HG03439 (cell line): Measurements from ENCODE around the gene DAPK2.
A peak's percentile ranks its signal among the peaks of the same experiment; 100 is the strongest.

ENCODE experiments used
- ATAC-seq: cut with Tn5 transposase; IDR thresholded peaks from one replicate; pipeline ENCODE4 v1.9.1; 2021; ENCODE audit warnings: mild to moderate bottlenecking, moderate library complexity; ENCODE audit not compliant: unreplicated experiment

DAPK2 gene

DNA sequence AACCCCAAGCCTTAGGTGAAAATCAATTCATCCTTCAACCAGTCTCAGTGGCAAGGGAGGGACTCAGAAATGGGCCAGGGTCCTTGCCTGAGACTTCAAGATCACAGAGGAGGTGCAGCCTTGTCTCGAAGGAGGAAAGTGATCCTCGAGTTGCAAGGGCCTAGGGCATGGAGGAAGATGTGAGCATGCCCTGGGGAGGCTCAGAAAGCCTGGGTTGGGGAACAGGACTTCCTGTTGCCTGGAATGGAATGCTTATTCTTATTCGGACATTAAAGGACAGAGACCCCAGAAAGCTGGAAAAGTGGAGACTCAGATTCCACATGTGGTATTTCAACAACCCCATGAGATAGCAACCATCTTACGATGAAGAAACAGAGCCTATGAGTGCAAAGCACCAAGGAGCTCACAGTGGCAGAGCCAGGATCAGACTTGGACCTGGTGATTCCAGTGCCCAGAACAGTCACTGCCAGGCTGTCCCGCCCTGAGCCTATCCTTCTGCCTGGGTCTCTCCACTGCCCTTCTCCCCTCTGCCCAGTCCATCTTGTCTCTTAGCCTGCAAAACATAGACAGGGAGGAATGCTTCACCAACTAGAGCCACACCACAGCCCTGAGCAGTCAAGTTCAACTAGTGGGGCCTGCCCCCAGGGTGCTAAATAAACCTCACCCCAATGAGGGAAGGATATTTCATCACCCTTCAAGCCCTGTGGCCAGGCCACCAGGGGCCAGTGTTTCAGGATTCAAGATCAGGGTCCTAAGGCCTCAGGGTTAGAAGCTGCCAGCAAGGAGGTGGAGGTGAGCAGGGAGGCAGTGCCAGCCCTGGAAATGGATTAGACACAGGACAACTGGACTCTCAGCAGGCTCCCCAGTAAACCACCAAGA lies 21.9 kb downstream of the DAPK2 start:
- no peak for ATAC-seq

DNA sequence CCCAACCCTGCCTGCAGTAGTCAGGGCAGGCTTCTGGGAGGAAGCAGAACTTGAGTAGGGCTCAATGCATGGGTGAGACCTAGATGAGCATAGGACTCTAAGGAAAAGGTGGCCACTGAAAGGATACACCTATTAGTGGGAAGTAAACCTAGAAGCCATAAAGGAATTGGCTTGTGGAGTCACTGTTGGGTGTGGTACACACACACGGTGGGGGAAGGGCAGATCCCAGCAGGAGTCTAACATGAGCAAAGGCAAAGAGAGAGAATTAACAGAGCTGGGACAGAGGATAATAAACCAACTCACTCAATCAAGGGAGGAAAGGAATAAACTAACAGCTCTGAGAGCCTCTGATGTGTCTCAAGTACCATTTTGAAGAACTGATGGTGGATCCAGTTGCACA lies 23.1 kb downstream of the DAPK2 start:
- ATAC-seq, result no peak

DNA sequence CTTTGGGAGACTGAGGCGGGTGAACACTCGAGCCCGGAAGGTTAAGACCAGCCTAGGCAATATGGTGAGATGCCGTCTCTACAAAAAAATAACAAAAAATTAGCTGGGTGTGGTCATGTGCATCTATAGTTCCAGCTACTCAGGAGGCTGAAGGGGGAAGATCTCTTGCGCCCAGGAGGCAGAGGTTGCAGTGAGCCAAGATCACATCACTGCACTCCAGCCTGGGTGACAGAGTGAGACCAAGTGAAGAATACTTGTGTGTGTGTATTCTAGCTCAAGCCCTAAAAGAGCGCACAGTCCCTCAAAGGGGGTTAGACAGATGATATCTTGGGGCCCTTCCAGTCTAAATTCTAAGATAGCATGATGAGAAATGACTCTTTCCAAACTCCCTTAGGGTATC lies 23.7 kb downstream of the DAPK2 start:
- no peak for ATAC-seq

DNA sequence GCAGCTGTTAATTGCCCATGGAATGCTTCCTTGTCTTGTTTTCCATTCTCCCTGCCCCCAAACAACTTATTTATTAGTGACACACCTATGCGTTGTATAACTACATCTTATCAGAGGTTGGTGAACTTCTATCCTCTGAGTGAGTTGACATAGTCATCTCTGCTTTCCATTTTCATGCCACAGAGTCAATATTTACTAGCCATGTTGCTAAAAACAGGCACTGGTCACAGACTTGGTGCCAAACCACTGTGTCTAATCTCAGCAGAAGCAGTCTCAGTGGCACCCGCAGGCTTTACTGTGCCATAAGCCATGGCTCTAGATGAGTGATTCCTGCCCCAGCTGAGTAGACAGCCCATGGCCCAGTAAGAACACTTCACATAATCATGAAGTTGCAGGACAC lies 26.5 kb downstream of the DAPK2 start:
- peak; percentile 47 for ATAC-seq

DNA sequence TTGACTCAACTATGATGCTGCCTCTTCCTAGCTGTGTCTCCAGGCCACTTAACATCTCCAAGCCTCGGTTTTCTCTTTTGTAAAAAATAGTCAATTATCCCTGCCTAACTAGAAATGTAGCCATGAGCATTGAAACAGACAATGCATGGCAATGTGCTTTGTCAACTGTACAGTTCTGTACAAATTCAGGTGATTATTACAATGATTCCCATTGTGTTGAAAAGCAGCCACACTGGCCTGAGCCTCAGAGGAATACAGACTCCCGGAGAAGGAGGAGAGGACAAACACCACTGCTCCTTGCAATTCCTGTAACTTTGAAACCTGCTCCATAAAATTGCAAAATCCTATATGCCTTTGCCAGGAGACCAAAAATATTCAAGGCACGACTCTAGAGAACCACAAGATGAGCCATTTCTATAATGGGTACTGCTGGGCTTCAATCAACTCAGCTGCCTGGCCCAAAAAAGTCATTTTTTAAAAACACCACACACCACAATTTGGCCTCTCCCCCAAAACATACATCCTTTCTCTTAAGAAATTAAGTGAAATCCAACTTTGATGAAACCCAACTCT lies 28.6 kb downstream of the DAPK2 start:
- no peak for ATAC-seq

DNA sequence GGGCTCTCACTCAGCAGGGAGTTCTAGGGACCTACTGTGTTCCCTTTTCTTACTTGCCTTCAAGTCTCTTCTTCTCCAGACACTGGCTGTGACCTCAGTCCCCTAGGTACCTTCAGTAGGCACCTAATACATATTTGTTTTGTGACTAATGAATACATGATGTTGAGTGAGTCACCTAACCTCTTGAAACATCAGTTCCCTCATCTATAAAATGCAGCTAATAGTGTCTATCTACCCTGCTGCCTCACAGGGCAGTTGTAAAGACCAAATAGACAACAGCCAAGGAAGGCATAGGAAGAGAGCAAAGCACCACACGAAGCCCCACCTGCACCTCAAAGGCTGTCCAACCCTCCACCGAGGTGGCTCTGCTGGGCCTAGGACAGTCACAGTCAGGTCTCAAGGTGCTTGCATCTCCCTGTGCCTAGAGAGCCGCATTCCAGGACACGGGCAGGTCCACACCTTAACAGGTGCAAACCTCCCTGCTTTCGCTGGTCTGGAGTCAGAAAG lies 29.1 kb downstream of the DAPK2 start:
- no peak for ATAC-seq

DNA sequence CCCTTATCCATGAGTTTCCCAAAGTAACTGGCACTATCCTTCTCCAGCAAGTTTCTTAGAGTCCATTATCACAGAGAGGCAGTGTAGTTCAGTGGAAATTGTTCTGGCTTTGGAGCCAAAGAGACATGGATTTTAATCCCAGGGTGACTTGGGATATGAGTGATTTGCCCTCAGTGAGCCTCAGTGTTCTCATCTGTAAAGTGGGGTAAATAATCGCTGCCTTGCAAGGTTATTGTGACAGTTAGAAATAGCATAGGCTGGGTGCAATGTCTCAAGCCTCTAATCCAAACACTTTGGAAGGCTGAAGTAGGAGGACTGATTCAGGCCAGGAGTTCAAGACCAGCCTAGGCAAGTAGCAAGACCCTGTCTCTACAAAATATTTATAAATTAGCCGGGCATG lies 30.0 kb downstream of the DAPK2 start:
- no peak for ATAC-seq

DNA sequence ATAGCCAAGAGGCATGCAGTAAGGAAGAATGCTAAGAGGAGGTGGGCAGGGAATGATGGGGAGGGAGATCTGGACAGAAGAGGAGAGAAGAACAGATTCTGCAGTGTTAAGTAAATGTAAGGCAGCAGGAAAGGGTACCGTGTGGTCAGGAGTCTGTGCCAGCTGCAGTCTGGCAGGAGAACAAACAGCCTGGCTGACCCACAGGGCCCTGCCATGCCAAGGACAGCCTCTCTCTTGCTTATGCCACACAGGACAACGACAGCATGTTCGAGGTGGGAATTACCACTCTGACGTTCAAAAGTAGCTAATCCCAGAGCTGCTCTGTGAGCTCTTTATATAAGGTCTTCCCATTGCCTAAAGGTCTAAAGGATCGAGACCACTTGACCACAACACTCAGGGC lies 31.3 kb downstream of the DAPK2 start:
- no peak for ATAC-seq

DNA sequence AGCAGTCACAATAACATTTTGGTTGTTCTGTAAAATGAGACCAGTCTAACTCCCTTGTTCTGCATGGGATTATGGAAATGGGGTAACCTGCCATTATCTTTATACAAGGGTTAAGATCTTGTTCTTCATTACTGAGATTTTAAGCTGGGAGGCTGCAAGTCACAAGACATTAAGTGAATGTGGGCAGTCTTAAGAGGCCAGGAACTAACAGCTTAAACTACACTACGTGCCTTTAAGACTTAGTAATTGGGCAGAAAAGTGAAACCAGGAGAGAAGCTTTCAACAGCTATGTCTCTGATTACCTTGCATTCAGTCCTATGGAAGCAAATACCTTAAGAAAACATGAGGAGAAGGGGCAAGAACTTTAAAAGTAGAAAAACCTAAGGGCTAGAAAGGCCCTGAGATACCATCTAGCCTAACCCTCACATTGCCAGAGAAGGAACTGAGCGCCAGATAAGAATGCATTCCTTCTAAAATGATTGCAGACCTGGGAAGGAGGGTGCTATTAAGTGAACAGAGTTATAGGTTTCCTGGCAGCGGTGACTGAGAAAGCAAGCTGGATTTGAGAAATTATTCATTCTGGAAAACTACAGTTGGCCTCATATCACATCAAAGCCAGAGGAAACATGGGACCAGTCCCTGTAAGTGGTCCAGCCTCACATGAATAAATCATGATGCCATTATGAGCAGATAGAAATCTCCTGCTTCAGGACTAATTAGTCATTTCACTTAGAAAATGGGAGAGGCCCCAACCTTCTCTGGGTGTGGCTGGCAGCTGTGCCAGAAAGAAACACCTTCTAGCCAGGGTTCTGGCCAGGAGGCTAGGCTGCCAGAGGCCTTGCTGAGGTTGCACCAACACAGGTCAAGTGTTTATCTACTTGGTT lies 32.9 kb downstream of the DAPK2 start:
- no peak for ATAC-seq

DNA sequence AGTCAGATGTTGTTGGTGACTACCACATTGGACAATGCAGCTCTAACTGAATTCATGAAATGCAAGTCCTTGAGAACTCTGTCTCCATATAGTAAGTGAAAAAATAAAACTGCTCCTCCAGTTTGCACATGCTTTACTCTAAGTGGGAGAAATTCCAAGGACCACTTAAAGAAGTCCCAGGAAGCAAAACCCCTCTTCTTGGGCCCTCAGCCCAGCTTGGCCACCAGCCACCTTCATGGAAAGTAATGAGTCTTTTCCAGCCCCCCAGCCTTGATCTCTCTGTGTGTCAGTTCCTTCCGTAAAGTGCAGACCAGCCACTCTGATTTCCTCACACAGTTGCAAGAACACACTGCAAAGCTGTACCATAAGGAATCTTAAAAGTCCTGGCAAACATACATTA lies 34.5 kb downstream of the DAPK2 start:
- no peak for ATAC-seq

DNA sequence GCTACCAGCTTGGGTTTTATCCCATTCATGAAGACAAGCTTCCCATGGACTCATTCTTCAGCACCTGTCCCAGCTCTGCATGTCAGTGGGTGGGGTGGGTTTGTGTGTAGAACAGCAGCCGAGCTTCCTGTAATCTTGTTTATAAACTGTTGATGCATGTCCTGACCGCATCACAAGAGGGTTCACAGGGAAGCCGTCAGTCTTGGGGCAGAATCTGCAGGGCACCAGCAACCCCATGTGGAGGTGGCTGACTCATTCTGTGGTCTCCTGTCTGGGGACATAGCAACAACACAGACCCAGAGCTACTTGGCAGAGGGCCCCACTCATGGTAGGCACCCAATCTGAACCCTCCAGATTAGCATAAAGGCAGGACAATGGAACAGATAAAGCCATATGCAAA lies 35.6 kb downstream of the DAPK2 start:
- peak; percentile 79 for ATAC-seq

DNA sequence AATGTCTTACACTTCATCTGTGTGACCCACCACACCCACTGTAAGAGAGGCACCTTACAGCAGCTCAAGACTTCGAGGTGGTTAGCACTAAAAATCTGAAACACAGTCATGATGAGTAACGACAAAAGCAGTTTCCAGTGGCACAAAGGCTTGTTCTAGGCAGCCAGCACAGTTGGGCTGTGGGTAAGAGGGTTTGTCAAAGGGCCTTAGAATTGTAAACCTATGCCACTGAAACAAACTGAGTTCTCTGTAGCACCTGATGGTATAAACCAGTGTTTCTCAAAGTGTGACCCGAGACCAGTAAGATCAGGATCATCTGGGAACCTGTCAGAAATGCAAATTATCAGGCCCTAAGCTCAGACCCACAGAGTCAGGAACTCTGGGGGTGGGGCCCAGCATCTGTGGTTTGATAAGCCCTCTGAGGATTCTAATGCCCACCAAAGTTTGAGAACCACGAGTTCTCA lies 36.5 kb downstream of the DAPK2 start:
- ATAC-seq, result no peak

DNA sequence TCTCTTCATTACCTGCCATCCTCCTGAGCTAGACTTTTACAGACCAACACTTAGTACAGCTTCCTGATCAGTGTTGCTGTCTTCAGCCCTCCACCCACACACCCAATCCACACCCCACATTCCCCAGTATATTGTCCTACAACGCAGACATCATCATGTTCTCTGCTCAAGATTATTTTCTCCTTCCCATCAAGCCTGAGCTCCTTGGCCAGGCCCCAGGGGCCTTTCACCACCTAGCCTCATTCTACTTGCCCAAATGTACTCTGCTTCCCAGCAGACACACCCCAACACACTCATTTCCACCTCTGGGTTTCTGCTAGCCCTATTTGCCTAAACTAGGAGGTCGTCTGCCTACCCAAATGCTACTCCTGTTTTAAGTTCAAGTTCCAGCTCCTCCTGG lies 37.0 kb downstream of the DAPK2 start:
- no peak for ATAC-seq

DNA sequence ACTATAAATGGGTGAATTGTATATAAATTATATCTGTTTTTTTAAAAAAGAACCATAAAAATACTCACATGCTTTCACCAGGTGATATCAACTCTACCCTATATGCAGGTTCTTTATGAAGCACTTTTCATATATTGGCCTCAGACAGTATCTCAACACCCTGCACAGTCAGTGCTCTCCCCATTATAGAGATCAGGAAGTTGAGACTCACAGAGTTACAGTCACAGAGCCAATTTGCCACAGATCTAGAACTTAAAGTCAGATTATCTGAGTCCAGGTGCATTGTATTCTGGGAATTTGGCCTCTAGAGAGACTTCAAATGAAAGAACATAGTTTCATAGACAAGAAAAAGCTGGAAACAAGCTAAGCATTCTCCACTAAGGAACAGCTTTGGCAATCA lies 38.1 kb downstream of the DAPK2 start:
- no peak for ATAC-seq

DNA sequence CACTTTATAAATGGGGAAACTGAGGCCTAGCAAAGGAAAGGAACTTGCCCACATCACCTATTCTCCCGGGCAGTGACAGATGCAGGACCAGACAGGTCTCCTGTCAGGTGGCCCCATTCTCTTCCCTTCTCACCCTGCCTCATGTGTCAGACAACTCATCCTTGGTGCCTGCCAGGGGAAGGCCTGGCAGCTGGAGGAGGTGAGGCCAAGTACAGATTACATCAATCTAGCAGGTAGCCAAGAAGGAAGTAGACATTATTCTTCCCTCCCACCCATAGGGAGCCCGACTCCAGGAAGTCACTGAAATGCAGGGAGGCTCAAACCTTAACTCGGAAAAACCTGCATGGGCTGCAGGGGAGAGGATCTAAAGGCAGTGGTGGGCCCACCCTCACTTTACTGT lies 39.6 kb downstream of the DAPK2 start:
- ATAC-seq, result no peak

DNA sequence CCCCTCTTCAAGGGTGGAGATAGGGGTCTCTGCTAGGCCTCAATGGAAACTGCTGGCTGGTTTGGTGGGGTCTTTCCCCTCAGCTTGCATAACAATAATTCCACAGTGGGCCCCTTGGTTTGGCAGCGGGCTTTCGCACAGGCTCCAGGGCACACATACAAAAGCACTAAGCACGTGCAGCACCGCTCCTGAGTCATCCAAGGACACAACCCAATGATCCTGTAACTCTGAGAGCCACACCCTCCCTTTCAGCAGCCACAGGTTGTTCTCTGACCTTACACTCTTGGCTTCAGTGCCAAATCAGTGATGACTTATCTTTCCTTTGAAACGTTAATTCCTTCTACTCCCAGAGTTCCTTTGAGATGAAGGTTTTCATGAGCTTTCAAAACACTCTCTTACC lies 41.7 kb downstream of the DAPK2 start:
- ATAC-seq, result no peak

DNA sequence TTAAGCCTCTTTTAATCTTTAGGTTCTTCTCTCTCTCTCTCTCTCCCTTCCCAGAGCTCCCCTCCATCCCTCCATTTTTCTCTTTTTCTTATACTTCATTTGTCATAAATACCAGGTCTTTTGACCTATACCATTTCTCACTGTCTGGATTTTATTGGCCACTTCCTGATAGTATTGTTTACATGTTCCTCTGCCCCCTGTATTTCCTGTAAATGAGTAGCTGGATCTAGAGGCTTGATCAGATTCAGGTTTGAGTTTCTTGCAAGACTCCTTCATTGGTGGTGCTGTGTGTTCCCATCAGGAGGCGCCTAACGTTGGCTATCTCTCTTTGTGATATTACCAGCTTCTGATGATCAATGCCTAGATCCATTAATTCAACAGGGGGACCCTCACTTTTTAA lies 42.2 kb downstream of the DAPK2 start:
- no peak for ATAC-seq

DNA sequence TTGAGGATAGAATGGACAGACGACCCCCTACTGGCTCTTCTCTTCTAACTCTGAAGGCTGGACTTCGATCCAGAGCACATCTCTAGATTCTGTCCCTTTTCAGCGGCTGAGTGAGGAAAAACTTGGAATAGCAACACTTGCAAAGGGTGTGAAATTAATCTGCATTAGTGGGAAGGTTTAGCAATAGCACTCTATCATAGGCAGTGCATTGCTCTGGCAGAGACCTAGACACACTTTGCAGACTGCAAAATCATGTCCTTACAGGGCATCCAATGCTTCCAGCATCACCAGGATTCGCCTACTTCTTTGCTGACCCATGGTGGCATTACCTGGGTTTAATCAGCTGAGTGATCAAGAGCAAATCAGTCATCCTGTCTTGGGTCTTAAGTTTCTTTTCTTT lies 43.1 kb downstream of the DAPK2 start:
- ATAC-seq, result no peak

DNA sequence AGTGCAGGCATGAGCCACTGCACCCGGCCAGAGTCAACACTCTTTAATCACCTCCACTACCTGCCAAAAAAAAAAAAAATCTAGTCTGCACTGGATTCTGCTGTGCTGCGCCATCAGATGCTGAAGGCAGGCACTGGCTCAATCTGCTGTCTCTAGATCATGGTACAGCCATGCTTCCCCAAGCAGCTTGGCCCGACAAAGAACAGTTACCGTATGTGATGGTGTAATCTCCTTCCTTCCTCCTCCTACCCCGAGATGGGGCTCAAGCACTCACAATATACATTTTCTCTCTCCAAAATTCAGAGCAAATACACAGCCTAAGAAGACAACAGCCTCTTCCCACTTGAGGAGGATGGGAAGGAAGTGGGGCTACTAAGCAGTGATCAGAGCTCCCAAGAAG lies 45.1 kb downstream of the DAPK2 start:
- ATAC-seq, result no peak

DNA sequence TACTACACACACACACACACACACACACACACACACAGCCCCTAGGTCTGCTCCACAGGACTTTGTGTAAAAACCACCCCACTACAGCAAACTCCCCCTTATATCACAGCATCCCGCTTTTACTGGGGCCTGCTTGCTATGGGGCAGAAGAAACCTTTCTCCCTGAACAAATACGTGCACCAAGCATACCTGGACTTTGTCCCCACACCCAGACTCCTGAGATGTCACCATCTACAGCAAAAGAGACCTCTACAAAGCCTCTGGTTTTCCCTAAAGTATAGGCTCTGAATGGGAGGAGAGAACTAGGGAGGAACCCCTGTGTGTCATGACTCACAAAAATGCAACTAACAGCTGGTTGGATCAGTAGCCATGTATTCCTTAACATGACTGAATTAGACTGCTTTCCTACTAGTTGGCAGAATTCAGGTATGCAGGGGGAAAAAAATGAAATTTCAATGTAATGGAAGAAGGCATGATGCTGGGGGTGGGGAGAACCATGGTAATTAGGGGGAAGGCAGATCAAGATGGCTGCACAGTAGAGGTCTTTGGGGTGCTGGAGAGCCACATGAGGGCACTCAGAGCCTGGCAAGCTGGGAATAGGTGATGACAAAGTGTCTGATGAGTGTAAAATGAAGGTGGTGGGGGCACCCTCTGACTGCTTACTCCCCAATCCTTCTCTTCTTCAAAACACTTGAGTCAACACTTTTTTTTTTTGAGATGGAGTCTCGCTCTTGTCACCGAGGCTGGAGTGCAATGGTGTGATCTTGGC lies 45.9 kb downstream of the DAPK2 start:
- ATAC-seq, result no peak

DNA sequence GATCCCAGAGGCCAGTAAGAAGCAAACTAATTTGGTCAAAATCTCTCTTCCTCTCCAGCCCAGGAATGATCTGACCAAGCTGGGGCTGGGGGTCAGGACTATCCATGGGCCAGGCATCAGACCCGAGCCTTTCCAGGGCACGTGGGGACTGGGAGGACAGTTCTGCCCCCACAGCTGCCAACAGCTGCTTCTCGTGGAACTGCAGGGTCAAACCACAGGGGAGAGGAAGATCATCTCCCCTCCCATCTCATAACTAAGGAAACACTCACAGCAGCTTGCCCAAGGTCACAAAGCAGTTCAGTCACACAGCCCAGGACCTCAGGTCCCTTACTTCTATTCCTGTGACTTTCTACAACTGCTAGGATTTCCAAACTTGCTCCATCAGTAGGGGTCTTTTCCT lies 47.1 kb downstream of the DAPK2 start:
- ATAC-seq, result no peak
